Glutamatergic neuron (in vitro differentiated cells): ENCODE measurements around the gene SLC39A10. TPM values are rescaled to one million over a fixed set of nuclear protein-coding genes. Genes with fewer than 3 reads are reported as not detected.

Experiments used
- DNase-seq: peaks from one replicate; pipeline ENCODE4 v3.0.0; 2022
- H3K27ac Mint-ChIP-seq: one replicate; pipeline ENCODE4 v1.8.0; 2020; ENCODE audit warnings: mild to moderate bottlenecking, mixed read lengths, inconsistent platforms; ENCODE audit not compliant: unreplicated experiment
- H3K27me3 Mint-ChIP-seq: one replicate; pipeline ENCODE4 v1.8.0; 2020; ENCODE audit warnings: mild to moderate bottlenecking, moderate library complexity, mixed read lengths, inconsistent platforms; ENCODE audit not compliant: unreplicated experiment
- H3K36me3 Mint-ChIP-seq: one replicate; pipeline ENCODE4 v1.8.0; 2020; ENCODE audit warnings: mild to moderate bottlenecking, mixed read lengths, inconsistent platforms; ENCODE audit not compliant: unreplicated experiment
- H3K4me1 Mint-ChIP-seq: one replicate; pipeline ENCODE4 v1.8.0; 2020; ENCODE audit warnings: mild to moderate bottlenecking, low read depth, mixed read lengths, inconsistent platforms; ENCODE audit not compliant: unreplicated experiment
- H3K4me3 Mint-ChIP-seq: one replicate; pipeline ENCODE4 v1.8.0; 2020; ENCODE audit warnings: mild to moderate bottlenecking, mixed read lengths, inconsistent platforms; ENCODE audit not compliant: unreplicated experiment
- H3K9me3 Mint-ChIP-seq: one replicate; pipeline ENCODE4 v1.8.0; 2020; ENCODE audit warnings: mild to moderate bottlenecking, moderate library complexity, mixed read lengths, inconsistent platforms; ENCODE audit not compliant: unreplicated experiment
- CTCF ChIP-seq: fragments of 200-600 bp; sonication (generic); IDR thresholded peaks from one replicate; pipeline ENCODE4 v1.5.0; 2021; ENCODE audit not compliant: partially characterized antibody, unreplicated experiment
- total RNA-seq: library from RNA; stranded (reverse); fragmentation: NEBNext Ultra II Directional; extraction: Animal tissue kit (Norgen Biotek cat#: 25700); gene quantifications from one replicate; pipeline ENCODE4 v1.2.1, GENCODE V29; 2021; ENCODE audit not compliant: unreplicated experiment

SLC39A10 gene
- total RNA-seq, 1 donor from 2014 or later, result 102 TPM

GRCh38 chr2:195734931-195735330 is 77.9 kb downstream of the SLC39A10 start:
- Mint-ChIP-seq H3K27me3 (no peaks in the 10 kb centered on the region), H3K4me3 (no peak overlapping the region), H3K27ac (no peak overlapping the region), H3K4me1 (no peaks in the 10 kb centered on the region), H3K36me3 (peaks cover 9% of the 10 kb centered on the region), H3K9me3 (no peaks in the 10 kb centered on the region)
- no peak for TF ChIP-seq CTCF
- no peak for DNase-seq

- DNase-seq, result no peak
- no peak for TF ChIP-seq CTCF
- H3K4me3 Mint-ChIP-seq, result no peak overlapping the region
- no peaks in the 10 kb centered on the region for H3K27me3 Mint-ChIP-seq
- H3K36me3 Mint-ChIP-seq, result peaks cover 7% of the 10 kb centered on the region
- H3K27ac Mint-ChIP-seq, result no peak overlapping the region
- H3K9me3 Mint-ChIP-seq, result no peaks in the 10 kb centered on the region
- no peaks in the 10 kb centered on the region for H3K4me1 Mint-ChIP-seq
These were observed 78.3 kb downstream of the SLC39A10 start for GRCh38 chr2:195735347-195735746.

GRCh38 chr2:195737511-195738325 is 80.7 kb downstream of the SLC39A10 start:
- no peaks in the 10 kb centered on the region for H3K4me1 Mint-ChIP-seq
- no peak overlapping the region for H3K27ac Mint-ChIP-seq
- H3K36me3 Mint-ChIP-seq, result peaks cover 18% of the 10 kb centered on the region
- no peaks in the 10 kb centered on the region for H3K27me3 Mint-ChIP-seq
- no peak for TF ChIP-seq CTCF
- H3K4me3 Mint-ChIP-seq, result no peak overlapping the region
- no peak for DNase-seq
- H3K9me3 Mint-ChIP-seq, result peaks cover 2% of the 10 kb centered on the region

- no peak overlapping the region for H3K27ac Mint-ChIP-seq
- H3K9me3 Mint-ChIP-seq, result peaks cover 12% of the 10 kb centered on the region
- peaks cover 38% of the 10 kb centered on the region for H3K36me3 Mint-ChIP-seq
- TF ChIP-seq CTCF, result no peak
- H3K4me1 Mint-ChIP-seq, result no peaks in the 10 kb centered on the region
- no peak overlapping the region for H3K4me3 Mint-ChIP-seq
- H3K27me3 Mint-ChIP-seq, result no peaks in the 10 kb centered on the region
- DNase-seq, result no peak
These were observed 84.2 kb downstream of the SLC39A10 start for GRCh38 chr2:195741191-195741590.

GRCh38 chr2:195756218-195756942 is 99.4 kb downstream of the SLC39A10 start:
- H3K27ac Mint-ChIP-seq, result no peak overlapping the region
- H3K27me3 Mint-ChIP-seq, result peaks cover 2% of the 10 kb centered on the region
- no peaks in the 10 kb centered on the region for H3K4me1 Mint-ChIP-seq
- peaks cover 2% of the 10 kb centered on the region for H3K9me3 Mint-ChIP-seq
- H3K36me3 Mint-ChIP-seq, result peaks cover 6% of the 10 kb centered on the region
- DNase-seq, result no peak
- H3K4me3 Mint-ChIP-seq, result no peak overlapping the region
- TF ChIP-seq CTCF, result no peak
